NCI-H2171 treated with DMSO at 0.1 percent for 48 hours (cell line): ENCODE measurements around the gene GPR62.

Experiments
- DNase-seq: peaks from one replicate; lab custom pipeline; 2025; lab: John Stamatoyannopoulos, UW

Gene GPR62

GRCh38 chr3:51938780-51939425, 16.3 kb upstream of the GPR62 start:
- DNase-seq = no peak

GRCh38 chr3:51940648-51941462, 14.3 kb upstream of the GPR62 start:
- no peak for DNase-seq

- no peak for DNase-seq
These were observed 13.8 kb upstream of the GPR62 start for GRCh38 chr3:51941463-51941797.

GRCh38 chr3:51941798-51942602, 13.2 kb upstream of the GPR62 start, which contains the start of the genes PARP3 and RRP9:
TSS of gene PARP3 (plus strand) at chr3:51942363. CDS start at chr3:51943356, 993 bp downstream.
TSS of gene RRP9 (minus strand) at chr3:51941904. CDS start at chr3:51941867, 37 bp downstream.
- DNase-seq = peak; percentile 97

- DNase-seq = no peak
These were observed 12.4 kb upstream of the GPR62 start for GRCh38 chr3:51942603-51943450.

DNA sequence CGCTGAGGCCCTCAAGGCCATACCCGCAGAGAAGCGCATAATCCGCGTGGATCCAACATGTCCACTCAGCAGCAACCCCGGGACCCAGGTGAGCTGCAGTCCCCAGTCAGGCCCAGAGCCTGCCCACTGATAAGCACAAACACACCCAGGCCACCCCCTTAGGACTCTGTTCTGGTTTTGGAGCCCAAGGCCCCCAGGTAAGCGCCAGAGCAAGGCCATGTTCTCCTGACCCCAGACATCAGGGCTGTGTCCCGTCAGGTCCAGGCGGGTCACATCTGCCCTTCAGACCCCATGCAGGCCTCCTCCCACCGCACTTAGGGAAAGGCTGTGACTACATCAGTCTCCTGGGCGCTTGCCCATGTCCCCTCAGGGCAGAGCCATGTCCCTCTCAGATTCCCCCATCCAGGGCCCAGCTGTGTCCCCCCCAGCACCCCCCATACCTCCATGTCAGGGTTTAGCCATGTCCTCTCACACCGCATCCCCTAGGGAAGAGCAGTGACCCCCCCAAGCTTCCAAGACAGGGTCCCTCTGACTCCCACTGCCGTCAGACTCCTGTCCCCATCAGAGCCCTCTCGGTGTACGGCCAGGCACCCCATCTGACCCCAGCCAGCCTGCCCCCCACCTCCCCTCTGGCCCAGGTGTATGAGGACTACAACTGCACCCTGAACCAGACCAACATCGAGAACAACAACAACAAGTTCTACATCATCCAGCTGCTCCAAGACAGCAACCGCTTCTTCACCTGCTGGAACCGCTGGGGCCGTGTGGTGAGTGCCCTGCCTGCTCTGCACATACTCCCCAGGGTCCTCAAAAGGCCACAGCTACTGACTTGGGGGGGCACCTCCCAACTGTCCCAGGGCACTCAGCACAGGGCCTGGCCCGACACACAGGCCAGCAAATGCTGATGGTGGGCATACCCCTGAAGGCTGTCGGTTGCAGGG, 11.5 kb upstream of the GPR62 start:
- DNase-seq = no peak

DNA sequence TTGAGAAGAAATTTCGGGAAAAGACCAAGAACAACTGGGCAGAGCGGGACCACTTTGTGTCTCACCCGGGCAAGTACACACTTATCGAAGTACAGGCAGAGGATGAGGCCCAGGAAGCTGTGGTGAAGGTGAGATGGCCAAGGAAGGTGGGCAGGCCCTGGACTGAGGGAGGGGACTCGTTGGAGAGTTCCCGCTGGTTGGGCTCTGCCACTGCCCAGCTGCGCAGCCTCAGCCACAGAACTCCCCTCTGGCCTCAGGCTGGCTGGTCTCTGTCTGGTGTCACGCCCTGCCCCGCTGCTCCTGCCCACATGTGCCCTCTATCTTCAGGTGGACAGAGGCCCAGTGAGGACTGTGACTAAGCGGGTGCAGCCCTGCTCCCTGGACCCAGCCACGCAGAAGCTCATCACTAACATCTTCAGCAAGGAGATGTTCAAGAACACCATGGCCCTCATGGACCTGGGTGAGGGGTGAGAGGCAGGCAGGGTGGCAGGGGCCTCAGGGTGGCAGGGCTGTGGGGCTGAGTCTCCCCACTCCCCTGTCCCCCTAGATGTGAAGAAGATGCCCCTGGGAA, 10.6 kb upstream of the GPR62 start:
- no peak for DNase-seq

- no peak for DNase-seq
These were observed 9.9 kb upstream of the GPR62 start for GRCh38 chr3:51945031-51945840.

DNA sequence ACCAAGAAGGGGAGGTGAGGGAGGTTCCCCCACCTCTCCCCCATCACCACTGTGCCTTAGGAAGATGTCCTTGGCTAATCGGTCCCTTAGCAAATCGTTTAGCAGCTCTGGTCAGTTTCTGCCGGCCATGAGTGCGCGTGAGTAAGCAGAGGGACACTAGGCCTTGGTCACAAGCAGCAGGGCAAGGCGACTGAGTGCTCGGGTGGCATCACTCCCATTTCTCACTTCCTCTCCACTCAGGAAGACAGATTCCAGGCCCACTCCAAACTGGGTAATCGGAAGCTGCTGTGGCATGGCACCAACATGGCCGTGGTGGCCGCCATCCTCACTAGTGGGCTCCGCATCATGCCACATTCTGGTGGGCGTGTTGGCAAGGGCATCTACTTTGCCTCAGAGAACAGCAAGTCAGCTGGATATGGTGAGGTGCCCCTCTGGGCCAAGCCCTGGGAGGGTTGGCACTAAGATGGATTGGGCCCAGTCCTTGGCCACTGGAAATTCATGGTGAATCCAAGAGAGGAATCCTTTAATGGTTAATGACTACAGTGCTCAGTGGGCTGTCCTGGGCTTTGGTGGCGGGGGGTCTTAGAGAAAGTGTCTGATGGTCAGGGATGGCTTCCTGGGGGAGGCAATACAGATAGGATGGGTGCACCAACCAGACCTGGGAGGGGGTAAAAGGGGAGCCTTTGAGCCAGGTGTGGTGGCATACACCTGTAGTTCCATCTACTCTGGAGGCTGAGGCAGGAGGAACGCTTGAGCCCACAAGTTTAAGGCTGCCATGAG, 9.1 kb upstream of the GPR62 start:
- no peak for DNase-seq

GRCh38 chr3:51946796-51947195, 8.4 kb upstream of the GPR62 start:
- DNase-seq = no peak

DNA sequence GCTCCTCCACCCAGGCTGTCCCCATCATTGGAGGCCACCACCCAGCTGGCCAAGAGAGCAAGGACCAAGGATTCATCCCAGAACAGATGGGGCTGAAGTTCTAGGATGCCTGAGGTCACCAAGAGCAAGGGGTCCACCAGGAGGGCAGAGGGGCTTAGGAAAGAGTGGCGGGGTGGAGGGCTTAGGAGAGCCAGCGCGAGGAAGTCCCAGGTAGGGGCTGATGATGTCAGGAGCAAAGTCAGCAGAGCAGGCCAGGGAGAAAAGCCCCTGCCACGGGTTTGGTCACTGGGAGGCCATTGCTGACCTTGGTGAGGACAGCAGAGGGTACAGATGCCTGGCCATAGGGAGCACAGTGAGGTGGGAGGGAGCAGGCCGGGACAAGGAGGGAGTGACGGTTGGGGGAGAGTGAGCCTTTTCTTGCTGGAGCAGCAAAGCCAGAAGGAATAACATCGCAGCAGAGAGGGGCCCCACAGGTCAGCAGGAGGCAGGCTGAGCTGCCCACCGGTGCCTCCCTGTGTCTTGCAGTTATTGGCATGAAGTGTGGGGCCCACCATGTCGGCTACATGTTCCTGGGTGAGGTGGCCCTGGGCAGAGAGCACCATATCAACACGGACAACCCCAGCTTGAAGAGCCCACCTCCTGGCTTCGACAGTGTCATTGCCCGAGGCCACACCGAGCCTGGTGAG, 7.8 kb upstream of the GPR62 start:
- no peak for DNase-seq

DNA sequence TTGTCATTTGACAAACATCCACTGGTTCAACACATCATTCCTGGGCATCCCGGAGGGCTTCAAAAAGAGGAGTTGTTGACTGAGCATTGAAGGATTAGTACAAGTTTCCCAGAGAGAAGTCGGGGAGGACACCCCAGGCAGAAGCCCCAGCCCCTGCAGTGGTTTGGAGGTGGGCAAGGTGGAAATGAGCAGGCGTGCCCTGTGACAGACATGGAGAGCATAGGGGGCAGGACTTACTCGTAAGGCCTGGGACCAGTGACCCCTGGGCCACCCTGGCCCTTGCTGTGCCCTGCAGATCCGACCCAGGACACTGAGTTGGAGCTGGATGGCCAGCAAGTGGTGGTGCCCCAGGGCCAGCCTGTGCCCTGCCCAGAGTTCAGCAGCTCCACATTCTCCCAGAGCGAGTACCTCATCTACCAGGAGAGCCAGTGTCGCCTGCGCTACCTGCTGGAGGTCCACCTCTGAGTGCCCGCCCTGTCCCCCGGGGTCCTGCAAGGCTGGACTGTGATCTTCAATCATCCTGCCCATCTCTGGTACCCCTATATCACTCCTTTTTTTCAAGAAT, 7.1 kb upstream of the GPR62 start:
- no peak for DNase-seq

- DNase-seq = no peak
These were observed 6.1 kb upstream of the GPR62 start for GRCh38 chr3:51949121-51949520.

DNA sequence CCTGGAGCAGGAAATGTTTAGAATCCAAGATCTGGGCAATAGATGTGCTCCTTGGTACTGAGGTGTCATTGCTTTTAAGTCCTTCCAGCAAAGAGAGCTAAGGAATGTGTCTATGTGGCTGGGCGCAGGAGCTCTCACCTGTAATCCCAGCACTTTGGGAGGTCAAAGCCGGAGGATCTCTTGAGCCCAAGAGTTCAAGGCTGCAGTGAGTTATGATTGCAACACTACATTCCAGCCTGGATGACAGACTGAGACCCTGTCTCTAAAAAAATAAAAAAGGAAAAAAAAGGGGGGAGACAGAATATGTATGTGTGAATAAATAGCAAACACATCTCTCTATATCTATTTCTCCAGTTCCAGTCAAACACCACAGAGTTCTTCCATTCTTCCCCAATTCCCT, 4.3 kb upstream of the GPR62 start:
- DNase-seq = no peak

- DNase-seq = no peak
These were observed 1.7 kb upstream of the GPR62 start for GRCh38 chr3:51953445-51953844.

DNA sequence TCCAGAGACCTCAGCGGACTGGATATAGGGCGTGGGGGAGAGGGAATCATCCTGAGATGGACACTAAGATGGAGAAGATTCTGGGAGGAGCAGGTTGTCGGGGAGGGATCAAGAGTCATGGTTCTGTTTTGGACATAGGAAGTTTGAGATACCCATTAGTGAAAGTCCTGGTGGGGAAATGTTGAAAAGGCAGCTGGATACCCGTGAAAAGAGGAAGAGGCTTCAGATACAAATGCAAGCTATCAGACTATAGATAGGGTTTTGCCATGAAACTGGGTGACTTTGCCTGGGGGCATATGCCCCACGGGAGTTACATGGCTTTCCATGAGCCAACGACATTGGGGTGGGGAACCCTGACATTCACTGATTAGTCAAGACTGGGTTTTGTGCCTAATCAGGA, 1.1 kb upstream of the GPR62 start:
- no peak for DNase-seq

DNA sequence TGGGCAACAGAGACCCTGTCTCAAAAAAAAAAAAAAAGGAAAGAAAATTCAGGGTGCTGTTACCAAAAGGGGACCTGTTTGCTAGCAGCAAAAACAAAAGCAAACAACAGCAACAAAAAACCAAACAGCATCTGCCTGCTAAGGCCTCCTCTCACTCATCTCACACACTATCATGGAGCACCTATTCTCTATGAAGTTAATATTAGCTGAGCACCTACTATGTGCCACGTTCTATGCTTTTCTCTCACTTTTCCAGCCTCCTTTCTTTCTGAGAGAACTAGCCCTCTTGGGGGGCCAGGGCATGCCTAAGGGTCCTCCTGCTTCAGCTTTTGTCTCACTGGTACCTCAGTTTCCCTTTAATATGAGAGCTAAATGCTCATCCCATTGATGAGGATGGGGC, 468 bp upstream of the GPR62 start:
- DNase-seq = no peak
